GM04504 (cell line): ENCODE results near the gene MTA3.

Experiments
- DNase-seq: peaks from one replicate; pipeline ENCODE4 v3.0.0-alpha.2; 2012; ENCODE audit warnings: low read depth

Gene MTA3

GRCh38 chr2:42762823-42763804 is 194.7 kb downstream of the MTA3 start:
- DNase-seq, result no peak

DNA sequence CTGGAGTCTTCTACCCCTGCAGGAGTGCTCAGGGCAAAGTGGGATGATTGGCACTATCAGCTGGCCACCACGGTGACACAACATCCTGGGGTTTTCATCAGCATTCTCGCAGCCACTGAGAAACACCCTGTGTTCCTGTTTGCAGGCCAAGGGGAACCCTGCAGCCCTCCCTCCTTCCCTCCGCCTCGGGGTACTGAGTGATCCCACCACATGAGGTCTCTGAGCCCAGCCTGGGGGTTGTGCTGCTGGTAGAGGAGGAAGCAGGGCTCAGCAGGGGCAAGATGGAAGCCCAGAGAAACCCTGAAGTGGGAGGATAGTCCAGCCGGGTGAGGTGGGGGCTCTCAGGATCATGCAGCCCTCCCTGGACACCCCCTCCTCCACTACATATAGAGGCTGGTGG is 195.7 kb downstream of the MTA3 start, which contains the start of gene OXER1:
TSS of gene OXER1 (minus strand) at position 40 of the 400 bp plus-strand sequence. CDS start 73 bp downstream, outside the sequence.
- no peak for DNase-seq

- no peak for DNase-seq
These were observed 196.5 kb downstream of the MTA3 start for GRCh38 chr2:42764901-42765300.

GRCh38 chr2:42765686-42766085 is 197.3 kb downstream of the MTA3 start:
- no peak for DNase-seq

DNA sequence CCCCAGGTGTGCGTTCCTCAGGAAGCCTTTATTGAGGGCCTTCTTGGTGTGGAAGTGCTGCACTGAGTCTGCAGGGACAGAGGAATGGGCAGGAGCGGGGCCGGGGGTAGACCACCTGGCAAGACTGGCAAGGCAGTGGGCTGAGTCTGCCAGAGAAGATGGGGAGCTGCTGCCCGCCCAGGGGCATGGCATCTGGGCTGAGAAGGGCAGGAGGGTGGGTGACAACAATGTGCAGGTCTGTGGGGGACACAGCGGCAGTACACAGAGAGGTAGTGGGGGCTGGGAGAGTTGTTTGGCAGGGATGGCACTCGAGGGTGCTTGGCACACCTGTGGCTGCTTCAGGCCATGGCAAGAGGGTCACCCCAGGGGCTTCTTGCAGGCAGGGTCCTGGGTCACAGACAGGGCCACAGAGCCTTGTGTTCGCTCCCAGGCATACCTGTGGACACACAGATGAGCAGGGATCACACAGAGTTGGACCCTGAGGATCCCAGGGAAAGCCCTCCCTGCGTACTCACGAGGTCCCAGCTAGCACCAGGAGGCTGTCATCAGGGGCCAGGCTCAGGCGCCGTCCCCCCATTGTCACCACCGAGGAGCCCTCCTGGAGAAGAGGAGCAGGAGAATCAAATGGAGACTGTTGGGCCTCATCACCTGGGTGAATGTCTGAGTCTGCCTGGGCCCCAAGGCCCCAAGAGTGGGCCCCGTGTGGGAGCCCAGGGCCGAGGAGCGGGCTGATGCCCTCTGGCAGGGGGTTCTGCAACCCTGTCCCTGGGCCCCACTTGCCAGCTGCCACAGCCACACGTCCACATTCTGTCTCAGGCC is 198.9 kb downstream of the MTA3 start:
- DNase-seq, result no peak

DNA sequence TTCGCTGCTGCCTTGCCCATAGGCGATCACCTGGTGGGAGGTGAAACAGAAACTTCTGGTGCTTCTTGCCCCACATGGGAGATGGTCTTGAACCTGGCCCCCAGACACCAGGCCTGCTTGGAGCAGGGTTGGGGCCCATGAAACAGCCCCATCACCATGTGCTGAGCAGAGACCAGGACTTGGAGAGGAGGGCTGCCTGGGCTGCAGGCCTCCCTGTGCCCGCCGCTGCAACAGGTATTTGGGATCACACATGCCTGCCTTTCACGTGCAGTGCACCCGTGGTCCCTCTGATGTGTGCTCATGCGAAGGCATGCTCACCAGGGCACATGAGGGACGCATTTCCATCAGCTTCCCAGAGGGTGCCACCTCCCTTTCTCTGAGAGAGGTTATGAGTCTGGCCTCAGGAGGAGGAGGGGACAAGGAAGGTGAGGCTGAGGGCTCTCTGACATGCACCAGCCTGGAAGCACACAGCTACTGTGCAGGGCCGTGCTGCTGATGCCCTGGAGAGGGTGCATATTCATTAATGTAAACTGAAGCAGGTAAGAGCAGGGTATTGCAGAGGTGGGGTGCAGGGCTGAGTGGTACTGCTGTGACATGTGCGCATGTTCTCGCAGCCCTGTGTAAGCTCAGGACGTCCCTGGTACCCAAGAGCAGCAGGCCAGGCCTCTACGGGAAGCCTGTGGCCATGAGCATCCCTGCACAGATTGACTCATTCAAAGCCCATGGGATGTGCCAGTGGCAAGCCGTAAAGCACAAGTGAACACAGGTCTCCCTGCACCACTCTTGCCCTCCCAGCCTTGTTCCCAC is 199.7 kb downstream of the MTA3 start:
- no peak for DNase-seq

- DNase-seq, result no peak
These were observed 200.3 kb downstream of the MTA3 start for GRCh38 chr2:42768706-42769256.

DNA sequence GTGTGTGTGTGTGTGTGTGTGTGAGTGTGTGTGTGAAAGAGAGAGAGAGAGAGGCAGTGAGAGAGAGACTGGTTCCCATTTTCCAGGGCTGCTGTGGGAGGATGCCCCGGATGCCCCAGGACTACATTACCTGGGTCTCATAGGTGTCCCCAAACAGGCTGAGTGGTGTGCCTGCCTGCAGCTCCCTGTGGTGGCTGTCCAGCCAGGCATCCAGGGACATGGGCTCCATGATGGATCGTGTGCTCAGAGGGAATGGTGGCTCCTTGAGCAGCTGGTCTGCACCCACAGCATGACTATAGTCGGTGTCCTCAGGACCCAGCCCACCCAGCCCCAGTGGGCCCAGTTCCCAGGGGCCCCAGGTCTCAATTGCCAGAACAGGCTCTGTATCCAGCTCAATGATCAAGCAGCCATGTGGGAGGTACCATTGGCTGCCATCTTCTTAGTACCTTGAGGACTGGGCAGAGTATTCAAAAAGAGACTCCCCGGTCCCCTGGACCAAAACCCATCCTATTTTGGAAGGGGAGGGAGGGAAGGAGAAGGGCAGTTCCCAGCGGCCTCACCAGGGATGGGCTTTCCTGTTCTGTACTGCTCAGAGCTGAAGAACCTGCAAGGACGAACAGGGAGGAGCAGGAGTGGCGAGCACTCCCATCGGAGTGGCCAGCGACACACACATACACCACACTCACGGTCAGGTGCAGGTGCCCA is 201.3 kb downstream of the MTA3 start:
- no peak for DNase-seq

- peak; percentile 15 for DNase-seq
These were observed 202.1 kb downstream of the MTA3 start for GRCh38 chr2:42770288-42771131.

GRCh38 chr2:42771546-42772153 is 203.2 kb downstream of the MTA3 start:
- DNase-seq, result no peak

- DNase-seq, result no peak
These were observed 206.8 kb downstream of the MTA3 start for GRCh38 chr2:42775186-42775585.

DNA sequence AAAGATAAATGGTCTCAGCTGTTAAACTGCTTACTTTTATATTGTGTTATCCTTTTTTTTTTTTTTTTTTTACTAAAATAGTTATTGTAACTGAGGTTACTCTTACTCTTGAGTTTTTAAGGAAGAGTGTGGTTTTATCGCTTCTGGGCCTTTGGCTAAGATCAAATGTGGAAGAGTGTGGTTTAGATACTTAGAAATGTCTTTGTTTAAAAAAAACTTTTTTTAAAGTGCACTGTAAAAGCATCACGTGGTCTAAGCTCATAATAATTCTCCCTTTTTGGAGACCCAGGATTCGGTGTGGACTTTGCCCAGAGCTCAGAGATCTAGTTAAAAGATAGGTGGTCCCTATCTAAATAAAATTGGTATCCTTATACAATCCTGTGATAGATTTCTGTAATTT is 207.4 kb downstream of the MTA3 start:
- DNase-seq, result no peak

GRCh38 chr2:42777883-42778805 is 209.7 kb downstream of the MTA3 start:
- DNase-seq, result no peak

DNA sequence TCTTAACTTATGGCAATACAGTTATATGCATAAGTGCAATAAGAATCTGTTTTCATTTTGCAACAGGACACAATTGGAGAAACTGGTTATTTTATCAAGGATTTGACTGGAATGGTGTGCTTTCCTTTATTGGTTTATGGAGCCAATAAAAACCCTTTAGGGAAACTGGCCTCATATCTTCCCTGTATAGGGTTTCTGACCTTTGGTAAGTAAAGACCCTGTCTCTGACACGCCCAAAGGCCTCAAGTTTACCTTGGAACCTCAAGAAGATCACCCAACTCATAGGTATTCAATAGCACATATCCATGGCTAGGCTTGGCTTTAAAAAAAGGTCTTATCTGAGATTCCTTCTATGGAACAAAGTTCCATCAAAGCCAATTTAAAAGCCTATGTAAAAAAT is 212.7 kb downstream of the MTA3 start:
- DNase-seq, result no peak

- DNase-seq, result no peak
These were observed 215.1 kb downstream of the MTA3 start for GRCh38 chr2:42783511-42783910.

DNA sequence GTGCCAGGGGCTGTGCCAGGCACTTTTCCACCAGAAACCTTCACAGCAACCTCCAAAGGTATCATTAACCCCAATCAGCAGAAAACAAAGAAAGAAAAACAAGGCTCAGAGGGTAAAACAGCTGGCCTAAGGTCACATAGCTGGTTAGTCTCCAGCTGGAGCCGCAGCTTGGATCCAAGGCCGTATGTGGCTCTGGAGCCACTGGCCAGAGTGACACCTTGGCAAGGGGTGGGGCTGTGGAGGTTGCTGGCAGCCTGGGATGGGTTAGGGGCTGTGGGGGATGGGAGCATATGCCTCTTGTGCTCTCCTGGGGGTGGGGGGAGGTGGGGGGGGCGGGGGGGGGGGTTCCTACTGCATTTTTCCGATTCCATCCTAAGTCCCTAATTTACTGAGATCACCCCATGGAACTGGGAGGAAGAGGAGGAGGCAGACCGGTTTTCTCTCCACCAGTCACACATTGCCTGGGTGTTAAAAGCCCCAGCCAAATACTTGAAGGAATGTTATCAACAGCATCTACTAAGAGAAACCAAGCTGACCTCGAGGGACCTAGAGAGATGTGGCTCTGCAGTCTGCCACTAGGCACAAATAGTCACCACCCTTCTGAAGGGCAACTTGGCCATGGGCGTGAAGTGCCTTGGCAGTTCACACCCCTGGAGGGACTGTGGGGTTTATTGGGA is 215.9 kb downstream of the MTA3 start:
- DNase-seq, result no peak

DNA sequence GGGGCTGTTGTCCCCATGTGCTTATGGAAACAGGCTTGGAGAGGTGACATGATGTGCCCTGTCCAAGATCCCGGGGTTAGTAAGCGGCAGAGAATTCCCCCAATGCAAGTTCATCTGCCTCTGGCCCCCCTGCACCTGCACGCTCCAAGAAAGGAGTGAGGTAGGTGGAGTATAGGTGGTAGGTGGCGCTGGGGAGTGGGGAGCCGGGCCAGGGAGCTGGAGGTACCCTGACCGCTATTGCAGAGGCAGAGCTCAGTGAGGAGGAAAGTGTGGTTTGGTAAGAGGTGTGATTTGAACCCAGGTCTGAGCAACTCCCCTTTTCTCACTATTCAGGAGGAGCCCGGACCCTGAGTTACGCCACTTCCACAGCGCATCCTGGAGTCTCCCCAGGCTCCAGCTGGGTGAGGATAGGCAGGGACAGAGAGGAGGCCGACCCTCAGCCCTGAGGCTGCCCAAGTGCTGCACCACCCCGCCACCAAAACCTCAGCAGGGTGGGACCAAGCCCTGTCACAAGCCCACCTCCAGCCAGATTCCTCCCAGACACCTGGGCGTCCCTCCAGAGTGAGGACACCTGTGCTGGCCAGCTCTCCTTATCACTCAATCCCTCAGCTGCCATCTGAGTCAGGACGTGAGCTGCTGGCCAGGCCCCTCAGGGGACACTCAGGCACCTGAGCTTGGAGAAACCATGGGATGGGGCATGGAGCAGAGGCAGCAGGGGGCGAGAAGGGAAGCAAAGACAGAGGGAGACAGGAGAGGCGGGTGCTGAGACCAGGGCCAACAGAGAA is 218.3 kb downstream of the MTA3 start:
- DNase-seq, result no peak
